ENCODE data around the gene SEPTIN8.

The SEPTIN8 gene

DNA sequence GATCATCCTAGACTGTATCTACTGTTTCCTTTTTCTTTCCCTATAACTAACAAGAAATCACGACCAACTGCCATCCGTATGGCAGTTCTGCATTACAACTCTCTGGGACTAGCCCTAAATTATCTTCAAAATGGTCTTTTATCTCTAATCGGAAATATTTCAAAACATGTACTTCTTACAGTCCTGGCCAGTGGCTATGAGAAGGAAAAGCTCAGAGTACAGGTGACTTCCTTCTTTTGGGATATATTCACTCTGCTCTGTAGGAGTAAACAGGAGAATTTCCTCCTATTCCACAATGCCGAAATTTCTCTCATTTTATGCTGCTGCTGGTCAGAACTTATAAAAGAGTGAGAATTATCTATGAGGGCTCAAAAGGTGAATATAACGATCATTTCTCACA lies 1.8 kb upstream of the SEPTIN8 start:
- Histone ChIP-seq H3K36me3 (ENCODE audit: control insufficient read depth, insufficient read depth, low read length, severe bottlenecking) (no peaks in the 10 kb centered on the region), H3K27me3 (replicated peaks; ENCODE audit: control insufficient read depth, insufficient read depth, low read length) (no peaks in the 10 kb centered on the region), H3K9ac (ENCODE audit: low read length) (no peak overlapping the region), H3K4me3 (ENCODE audit: low read length) (no peak overlapping the region), H3K9me3 (ENCODE audit: control insufficient read depth, low read length) (no peaks in the 10 kb centered on the region), H3K4me1 (ENCODE audit: control insufficient read depth, insufficient read depth, low read length) (peaks cover 20% of the 10 kb centered on the region)
- DNase-seq (ENCODE audit: low read depth): no peak

DNA sequence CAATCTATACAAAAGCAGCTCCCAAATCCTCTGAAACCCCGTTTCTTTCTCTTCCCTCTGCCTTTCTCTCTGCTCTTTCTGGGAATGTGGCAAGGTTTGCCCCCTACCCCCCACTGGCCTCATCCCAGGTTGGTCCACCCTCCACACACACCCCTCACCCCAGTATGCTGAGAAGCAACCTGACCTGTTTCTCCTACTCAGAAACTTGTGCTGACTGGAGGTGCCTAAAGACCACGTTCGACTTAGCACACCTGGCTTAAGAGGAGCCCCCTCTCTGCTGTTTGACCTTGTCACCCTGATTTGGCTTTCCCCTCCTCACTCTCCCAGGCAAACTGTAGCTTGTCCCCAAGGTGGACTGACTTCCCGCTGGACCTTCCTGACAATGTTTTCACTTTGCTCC lies 1.1 kb upstream of the SEPTIN8 start:
- Histone ChIP-seq H3K27me3 (replicated peaks; ENCODE audit: control insufficient read depth, insufficient read depth, low read length) (no peaks in the 10 kb centered on the region), H3K9me3 (ENCODE audit: control insufficient read depth, low read length) (no peaks in the 10 kb centered on the region), H3K9ac (ENCODE audit: low read length) (peak overlapping the region; percentile 81), H3K4me3 (ENCODE audit: low read length) (peak overlapping the region; percentile 86), H3K4me1 (ENCODE audit: control insufficient read depth, insufficient read depth, low read length) (peaks cover 20% of the 10 kb centered on the region), H3K36me3 (ENCODE audit: control insufficient read depth, insufficient read depth, low read length, severe bottlenecking) (no peaks in the 10 kb centered on the region)
- DNase-seq (ENCODE audit: low read depth): no peak

DNA sequence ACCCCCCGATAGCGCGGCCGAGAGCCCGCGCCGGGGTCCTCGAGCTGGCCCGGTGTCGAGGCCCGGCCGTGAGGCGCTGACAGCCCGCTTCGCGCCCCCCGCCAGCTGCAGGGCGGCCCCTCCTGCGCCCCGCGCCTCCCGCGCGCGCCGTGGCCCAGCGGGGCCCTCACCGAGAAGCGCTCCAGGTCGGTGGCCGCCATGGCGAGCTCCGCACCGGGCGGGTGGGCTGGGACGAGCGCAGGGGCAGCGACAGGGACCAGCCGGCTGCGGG lies 166 bp downstream of the SEPTIN8 start:
- Histone ChIP-seq H3K36me3 (ENCODE audit: control insufficient read depth, insufficient read depth, low read length, severe bottlenecking) (no peaks in the 10 kb centered on the region), H3K27me3 (replicated peaks; ENCODE audit: control insufficient read depth, insufficient read depth, low read length) (no peaks in the 10 kb centered on the region), H3K9ac (ENCODE audit: low read length) (peak overlapping the region; percentile 81), H3K4me3 (ENCODE audit: low read length) (peak overlapping the region; percentile 86), H3K4me1 (ENCODE audit: control insufficient read depth, insufficient read depth, low read length) (peaks cover 24% of the 10 kb centered on the region), H3K9me3 (ENCODE audit: control insufficient read depth, low read length) (no peaks in the 10 kb centered on the region)
- no peak for DNase-seq (ENCODE audit: low read depth)

DNA sequence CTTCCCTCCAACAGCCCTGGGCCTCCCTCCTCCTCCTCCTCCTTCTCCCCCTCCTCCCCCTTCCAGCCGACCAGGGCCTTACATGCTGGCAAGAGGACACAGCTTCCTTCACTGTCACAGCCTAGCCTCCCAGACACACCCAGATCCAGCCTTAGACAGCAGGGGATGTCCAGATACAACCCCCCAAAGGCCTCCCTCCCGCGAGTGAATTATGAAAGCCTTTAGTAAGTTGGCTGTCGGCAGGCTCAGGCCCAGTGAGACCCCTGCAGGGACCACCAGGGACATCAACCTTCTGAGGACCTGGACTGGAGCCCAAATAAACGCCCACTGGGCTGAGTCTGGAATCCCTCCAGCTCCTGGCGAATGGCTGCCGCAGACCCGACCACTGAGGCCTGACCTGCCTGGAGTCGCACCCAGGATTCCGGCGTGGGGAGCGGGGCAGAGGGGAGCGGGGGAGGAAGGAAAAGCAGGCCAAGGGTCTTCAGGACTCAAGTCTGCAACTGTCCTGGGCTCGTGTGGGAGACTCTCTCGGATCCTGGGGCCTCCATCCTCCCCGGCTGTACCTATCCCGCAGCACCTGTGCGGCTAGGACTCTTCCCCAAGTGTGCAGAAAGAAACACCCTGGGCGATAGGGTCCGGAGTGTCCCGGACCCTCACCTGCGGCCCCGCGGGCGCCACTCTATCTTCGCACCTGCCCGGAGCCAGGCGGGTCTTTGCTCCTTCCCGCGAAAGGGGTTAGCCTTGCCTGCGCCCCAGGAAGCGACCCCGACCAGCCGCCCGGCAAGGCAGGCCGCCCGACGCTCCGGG lies 705 bp downstream of the SEPTIN8 start:
- peak; percentile 75 for DNase-seq (ENCODE audit: low read depth)
- peak overlapping the region; percentile 86 for H3K4me3 ChIP-seq (ENCODE audit: low read length)
- no peaks in the 10 kb centered on the region for H3K36me3 ChIP-seq (ENCODE audit: control insufficient read depth, insufficient read depth, low read length, severe bottlenecking)
- peak overlapping the region; percentile 81 for H3K9ac ChIP-seq (ENCODE audit: low read length)
- H3K4me1 ChIP-seq (ENCODE audit: control insufficient read depth, insufficient read depth, low read length): peaks cover 29% of the 10 kb centered on the region
- no peaks in the 10 kb centered on the region for H3K9me3 ChIP-seq (ENCODE audit: control insufficient read depth, low read length)
- no peaks in the 10 kb centered on the region for H3K27me3 ChIP-seq (replicated peaks; ENCODE audit: control insufficient read depth, insufficient read depth, low read length)

DNA sequence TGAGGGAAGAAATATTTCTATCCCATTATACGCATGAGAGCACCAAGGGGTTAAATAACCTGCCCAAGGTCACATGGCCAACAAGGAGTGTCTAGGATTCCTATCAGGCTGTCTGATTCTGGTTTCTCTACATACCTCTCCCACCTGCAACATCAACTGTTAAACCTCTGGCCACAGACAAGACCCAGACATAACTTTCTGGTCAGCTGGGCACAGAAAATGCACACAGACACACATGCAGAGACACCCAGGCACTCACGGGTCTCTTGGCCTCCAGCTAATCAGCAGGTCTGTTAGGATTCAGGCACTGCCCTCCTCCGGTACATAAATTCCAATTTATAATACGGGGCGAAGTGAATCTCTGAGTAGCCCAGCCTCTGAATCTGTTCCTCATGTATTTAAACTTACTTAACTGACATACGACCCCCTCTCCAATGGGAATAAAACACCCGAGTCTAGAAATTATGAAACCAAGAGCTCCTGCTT lies 1.5 kb downstream of the SEPTIN8 start:
- Histone ChIP-seq H3K9ac (ENCODE audit: low read length) (peak overlapping the region; percentile 81), H3K4me3 (ENCODE audit: low read length) (peak overlapping the region; percentile 86), H3K9me3 (ENCODE audit: control insufficient read depth, low read length) (no peaks in the 10 kb centered on the region), H3K4me1 (ENCODE audit: control insufficient read depth, insufficient read depth, low read length) (peaks cover 37% of the 10 kb centered on the region), H3K36me3 (ENCODE audit: control insufficient read depth, insufficient read depth, low read length, severe bottlenecking) (no peaks in the 10 kb centered on the region), H3K27me3 (replicated peaks; ENCODE audit: control insufficient read depth, insufficient read depth, low read length) (no peaks in the 10 kb centered on the region)
- peak; percentile 66 for DNase-seq (ENCODE audit: low read depth)

DNA sequence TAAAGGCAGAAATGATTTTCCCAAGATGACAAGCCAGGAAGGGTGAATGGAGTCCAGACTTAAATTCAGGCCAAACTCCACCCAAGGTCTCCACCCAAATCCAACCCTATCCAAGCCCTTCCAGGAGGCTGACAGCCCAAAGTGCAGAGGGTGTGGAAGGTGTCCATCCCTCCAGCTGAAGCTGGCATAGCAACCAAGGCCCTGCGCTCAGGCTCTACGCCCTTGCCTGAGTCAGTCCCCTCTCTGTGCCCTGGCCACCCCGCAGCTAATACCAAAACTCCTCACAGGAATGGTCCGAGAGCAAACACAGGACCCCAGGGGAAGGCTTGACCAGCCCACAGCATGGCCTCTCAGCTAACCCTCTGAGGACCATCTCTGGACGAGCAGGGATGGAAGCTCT lies 2.1 kb downstream of the SEPTIN8 start:
- no peak overlapping the region for H3K4me3 ChIP-seq (ENCODE audit: low read length)
- no peak for DNase-seq (ENCODE audit: low read depth)
- no peaks in the 10 kb centered on the region for H3K27me3 ChIP-seq (replicated peaks; ENCODE audit: control insufficient read depth, insufficient read depth, low read length)
- H3K4me1 ChIP-seq (ENCODE audit: control insufficient read depth, insufficient read depth, low read length): peaks cover 39% of the 10 kb centered on the region
- H3K36me3 ChIP-seq (ENCODE audit: control insufficient read depth, insufficient read depth, low read length, severe bottlenecking): no peaks in the 10 kb centered on the region
- no peaks in the 10 kb centered on the region for H3K9me3 ChIP-seq (ENCODE audit: control insufficient read depth, low read length)
- no peak overlapping the region for H3K9ac ChIP-seq (ENCODE audit: low read length)

DNA sequence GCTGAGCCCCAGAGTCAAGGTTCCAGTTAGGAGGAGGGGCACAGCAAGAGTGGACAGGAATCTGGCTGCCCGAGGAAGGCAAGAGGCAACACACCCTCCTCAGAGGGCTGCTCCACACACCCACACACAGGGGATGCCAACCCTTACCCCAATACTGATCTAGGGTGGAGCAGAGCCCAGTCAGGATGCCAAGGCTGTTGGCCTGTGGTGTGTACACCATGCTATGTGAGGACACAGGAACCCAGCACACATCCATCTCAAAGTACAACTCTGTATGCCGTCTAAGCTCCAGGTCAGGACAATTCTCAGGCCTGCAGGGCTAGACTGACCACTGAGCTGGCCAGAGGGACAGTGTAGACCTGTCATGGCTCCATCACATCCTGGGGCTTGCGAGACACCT lies 2.6 kb downstream of the SEPTIN8 start:
- Histone ChIP-seq H3K9ac (ENCODE audit: low read length) (no peak overlapping the region), H3K4me3 (ENCODE audit: low read length) (no peak overlapping the region), H3K4me1 (ENCODE audit: control insufficient read depth, insufficient read depth, low read length) (peaks cover 39% of the 10 kb centered on the region), H3K36me3 (ENCODE audit: control insufficient read depth, insufficient read depth, low read length, severe bottlenecking) (no peaks in the 10 kb centered on the region), H3K27me3 (replicated peaks; ENCODE audit: control insufficient read depth, insufficient read depth, low read length) (no peaks in the 10 kb centered on the region), H3K9me3 (ENCODE audit: control insufficient read depth, low read length) (no peaks in the 10 kb centered on the region)
- no peak for DNase-seq (ENCODE audit: low read depth)

DNA sequence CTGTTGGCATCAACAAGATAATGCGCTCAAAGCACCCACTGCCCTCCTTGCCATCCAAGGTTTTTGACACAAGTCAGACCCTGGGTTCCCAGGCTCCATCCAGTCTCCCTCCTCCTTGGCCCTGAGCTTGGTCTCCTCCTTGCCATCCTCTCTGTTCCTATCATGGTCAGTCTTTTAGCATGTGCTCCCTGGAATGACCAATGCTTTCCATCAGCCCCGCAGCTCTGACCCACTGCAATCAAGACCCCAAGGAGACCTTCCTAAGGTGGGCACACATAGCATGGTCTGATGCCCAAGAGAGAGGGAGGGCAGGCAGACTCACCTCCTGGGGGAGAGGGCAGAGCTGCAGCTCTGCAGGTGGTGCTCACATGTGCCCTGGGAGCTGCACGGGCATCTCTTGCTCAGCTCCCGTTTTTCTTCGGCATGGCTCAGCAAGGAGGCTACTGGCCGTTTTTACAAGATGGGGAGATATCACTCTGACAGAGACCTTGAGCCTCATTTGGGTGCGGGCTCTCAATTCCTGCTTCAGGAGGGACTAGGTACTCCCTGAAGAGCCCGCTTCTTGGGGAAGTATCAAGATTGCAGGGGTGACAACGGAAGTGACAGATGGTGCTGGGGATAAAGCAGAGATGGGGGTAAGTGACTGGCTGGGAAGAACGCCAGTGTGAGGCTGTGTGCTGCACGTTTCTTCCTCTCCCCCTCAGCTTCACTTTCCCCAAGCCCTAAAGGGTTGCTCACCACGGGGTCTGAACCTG lies 3.3 kb downstream of the SEPTIN8 start:
- DNase-seq (ENCODE audit: low read depth): no peak
- no peak overlapping the region for H3K9ac ChIP-seq (ENCODE audit: low read length)
- peaks cover 39% of the 10 kb centered on the region for H3K4me1 ChIP-seq (ENCODE audit: control insufficient read depth, insufficient read depth, low read length)
- H3K27me3 ChIP-seq (replicated peaks; ENCODE audit: control insufficient read depth, insufficient read depth, low read length): no peaks in the 10 kb centered on the region
- H3K9me3 ChIP-seq (ENCODE audit: control insufficient read depth, low read length): no peaks in the 10 kb centered on the region
- H3K4me3 ChIP-seq (ENCODE audit: low read length): no peak overlapping the region
- no peaks in the 10 kb centered on the region for H3K36me3 ChIP-seq (ENCODE audit: control insufficient read depth, insufficient read depth, low read length, severe bottlenecking)

DNA sequence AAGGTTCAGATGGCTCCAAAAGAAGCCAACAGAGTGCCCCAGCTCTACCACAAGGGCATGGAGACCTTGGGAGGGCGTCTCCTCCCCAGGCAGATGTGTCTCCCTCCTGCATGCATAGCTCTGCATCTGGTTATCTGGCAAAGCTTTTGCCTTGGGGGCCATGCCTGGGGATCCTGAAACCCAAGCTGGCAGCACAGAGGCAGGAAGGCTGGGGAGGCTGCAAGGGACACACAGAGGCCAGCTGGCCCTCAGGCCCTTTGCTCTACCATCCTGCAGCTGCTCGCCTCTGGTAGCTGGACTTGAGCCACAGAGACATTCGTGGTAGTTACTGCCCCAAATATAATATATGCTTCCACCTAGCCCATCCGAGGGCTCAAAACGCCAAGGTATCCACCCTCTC lies 3.9 kb downstream of the SEPTIN8 start:
- no peak for DNase-seq (ENCODE audit: low read depth)
- no peak overlapping the region for H3K9ac ChIP-seq (ENCODE audit: low read length)
- peaks cover 41% of the 10 kb centered on the region for H3K4me1 ChIP-seq (ENCODE audit: control insufficient read depth, insufficient read depth, low read length)
- H3K9me3 ChIP-seq (ENCODE audit: control insufficient read depth, low read length): no peaks in the 10 kb centered on the region
- H3K36me3 ChIP-seq (ENCODE audit: control insufficient read depth, insufficient read depth, low read length, severe bottlenecking): no peaks in the 10 kb centered on the region
- H3K27me3 ChIP-seq (replicated peaks; ENCODE audit: control insufficient read depth, insufficient read depth, low read length): no peaks in the 10 kb centered on the region
- no peak overlapping the region for H3K4me3 ChIP-seq (ENCODE audit: low read length)

DNA sequence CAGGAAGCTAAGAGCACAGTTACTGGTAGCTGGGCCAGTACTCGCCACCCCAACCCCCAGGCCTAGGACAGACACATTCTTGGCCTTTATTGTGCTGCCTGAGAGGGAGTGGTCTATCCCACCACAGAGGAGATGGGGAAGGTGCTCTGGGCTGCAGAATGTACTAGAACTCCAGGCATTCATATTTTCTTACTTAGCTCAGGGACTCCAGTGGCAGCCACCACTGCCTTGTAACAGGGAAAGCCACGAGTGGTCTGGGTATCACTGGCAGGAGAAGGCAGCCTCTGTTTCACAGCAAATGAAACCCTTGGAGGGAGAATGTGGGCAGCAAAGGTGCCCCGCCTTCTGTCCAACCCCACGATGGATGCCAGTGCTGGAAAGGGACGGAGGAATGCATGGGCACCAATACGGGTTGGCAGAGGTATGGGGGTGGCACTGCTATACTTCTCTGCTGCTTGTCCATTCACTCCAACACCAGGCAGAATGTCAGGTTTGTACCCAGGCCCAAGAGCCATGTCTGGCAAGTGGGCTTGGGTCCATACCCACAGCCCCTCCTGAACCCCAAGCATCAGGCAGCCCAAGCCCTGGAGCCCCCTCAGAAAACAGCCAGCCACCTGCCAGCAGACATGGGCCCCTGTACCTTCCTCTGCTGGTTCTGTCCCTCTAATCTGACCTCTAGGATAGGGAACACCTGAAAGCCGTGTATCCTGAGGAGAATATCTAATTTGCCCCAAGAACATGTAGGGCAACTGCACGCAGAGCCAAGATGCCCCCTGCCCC lies 4.6 kb downstream of the SEPTIN8 start:
- H3K9ac ChIP-seq (ENCODE audit: low read length): no peak overlapping the region
- no peaks in the 10 kb centered on the region for H3K9me3 ChIP-seq (ENCODE audit: control insufficient read depth, low read length)
- H3K36me3 ChIP-seq (ENCODE audit: control insufficient read depth, insufficient read depth, low read length, severe bottlenecking): no peaks in the 10 kb centered on the region
- H3K4me1 ChIP-seq (ENCODE audit: control insufficient read depth, insufficient read depth, low read length): peaks cover 46% of the 10 kb centered on the region
- H3K4me3 ChIP-seq (ENCODE audit: low read length): no peak overlapping the region
- H3K27me3 ChIP-seq (replicated peaks; ENCODE audit: control insufficient read depth, insufficient read depth, low read length): no peaks in the 10 kb centered on the region
- no peak for DNase-seq (ENCODE audit: low read depth)

DNA sequence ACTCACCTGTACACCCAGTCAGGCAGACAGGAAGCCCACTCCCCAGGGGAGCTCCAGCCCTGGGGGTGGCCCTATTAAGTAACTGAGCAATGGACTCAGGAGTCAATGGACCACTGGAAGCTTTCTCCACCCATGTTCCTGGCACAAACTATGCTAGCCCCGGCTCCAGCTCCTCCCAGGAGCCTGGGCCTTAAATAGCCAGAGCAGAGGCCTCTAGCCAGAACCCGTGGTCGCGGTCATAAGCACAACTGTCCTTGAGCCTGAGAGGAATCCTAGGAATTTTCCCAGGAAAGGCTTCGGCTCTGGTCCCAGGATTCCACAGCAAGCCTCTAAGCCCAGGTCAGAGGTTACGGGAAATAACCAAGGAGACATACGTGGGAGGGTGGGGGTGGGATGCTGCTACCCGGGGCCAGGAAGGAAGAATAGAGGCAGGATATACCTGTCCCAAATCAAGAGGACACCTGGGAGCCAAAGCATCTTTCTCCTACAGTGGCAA lies 5.5 kb downstream of the SEPTIN8 start:
- peak; percentile 50 for DNase-seq (ENCODE audit: low read depth)
- Histone ChIP-seq H3K9ac (ENCODE audit: low read length) (no peak overlapping the region), H3K27me3 (replicated peaks; ENCODE audit: control insufficient read depth, insufficient read depth, low read length) (no peaks in the 10 kb centered on the region), H3K4me1 (ENCODE audit: control insufficient read depth, insufficient read depth, low read length) (peaks cover 52% of the 10 kb centered on the region), H3K4me3 (ENCODE audit: low read length) (no peak overlapping the region), H3K9me3 (ENCODE audit: control insufficient read depth, low read length) (no peaks in the 10 kb centered on the region), H3K36me3 (ENCODE audit: control insufficient read depth, insufficient read depth, low read length, severe bottlenecking) (no peaks in the 10 kb centered on the region)
